DMS79 (cell line): Measurements from ENCODE around the gene SRGAP3.
"Not testable (repeated sequence)": the region's sequence is repeated elsewhere in the genome, so short reads cannot be mapped to it uniquely, and the experiment has no call there.

ENCODE experiments used
- DNase-seq: peaks from one replicate; lab custom pipeline; 2025; lab: John Stamatoyannopoulos, UW

Gene SRGAP3

GRCh38 chr3:9111866-9112265 lies 137.6 kb downstream of the SRGAP3 start:
- DNase-seq: no peak

GRCh38 chr3:9111417-9111816 lies 138.0 kb downstream of the SRGAP3 start:
- DNase-seq: no peak

- no peak for DNase-seq
Observed at GRCh38 chr3:9110802-9111201, 138.6 kb downstream of the SRGAP3 start.

GRCh38 chr3:9110316-9110715 lies 139.1 kb downstream of the SRGAP3 start:
- no peak for DNase-seq

- no peak for DNase-seq
Observed at GRCh38 chr3:9109568-9109914, 139.9 kb downstream of the SRGAP3 start.

GRCh38 chr3:9108876-9109567 lies 140.4 kb downstream of the SRGAP3 start:
- DNase-seq: no peak

- DNase-seq: no peak
Observed at GRCh38 chr3:9107738-9108137, 141.7 kb downstream of the SRGAP3 start.

- no peak for DNase-seq
Observed at GRCh38 chr3:9105421-9105820, 144.0 kb downstream of the SRGAP3 start.

- no peak for DNase-seq
Observed at GRCh38 chr3:9104121-9104520, 145.3 kb downstream of the SRGAP3 start.

GRCh38 chr3:9102240-9102981 lies 147.0 kb downstream of the SRGAP3 start:
- no peak for DNase-seq

- no peak for DNase-seq
Observed at GRCh38 chr3:9101286-9101685, 148.2 kb downstream of the SRGAP3 start.

GRCh38 chr3:9100513-9100894 lies 148.9 kb downstream of the SRGAP3 start:
- DNase-seq: no peak

GRCh38 chr3:9099702-9100512 lies 149.5 kb downstream of the SRGAP3 start:
- DNase-seq: no peak

- DNase-seq: no peak
Observed at GRCh38 chr3:9098716-9099675, 150.4 kb downstream of the SRGAP3 start.

- no peak for DNase-seq
Observed at GRCh38 chr3:9097495-9097894, 152.0 kb downstream of the SRGAP3 start.

GRCh38 chr3:9091486-9092235 lies 157.8 kb downstream of the SRGAP3 start:
- no peak for DNase-seq

GRCh38 chr3:9088441-9089353 lies 160.7 kb downstream of the SRGAP3 start:
- peak; percentile 5 for DNase-seq

GRCh38 chr3:9087831-9088413 lies 161.5 kb downstream of the SRGAP3 start:
- no peak for DNase-seq

- not testable (repeated sequence) for DNase-seq
Observed at GRCh38 chr3:9085428-9085827, 164.0 kb downstream of the SRGAP3 start.
